Spinal cord (tissue), 10 donors: ENCODE measurements around the gene SUCLG2. TPM values are rescaled to one million over a fixed set of nuclear protein-coding genes. Genes with fewer than 3 reads are reported as not detected.
"Not testable (repeated sequence)": the region's sequence is repeated elsewhere in the genome, so short reads cannot be mapped to it uniquely, and the experiment has no call there.

Experiments
- DNase-seq, 6 donors: peaks; one replicate each; pipeline versions ENCODE4 v3.0.0 to v3.0.0-alpha.2; 2013 to 2015; ENCODE audit warnings: low spot score in 6 of 6, low read depth in 4 of 6
- H3K27ac ChIP-seq: one replicate; pipeline ENCODE4 v1.5.1; 2013; ENCODE audit warnings: low read depth, low read length, control low read depth
- H3K27me3 ChIP-seq: one replicate; pipeline ENCODE4 v1.6.1; 2013; ENCODE audit warnings: low read length; ENCODE audit not compliant: control insufficient read depth, insufficient read depth
- H3K36me3 ChIP-seq: one replicate; pipeline ENCODE4 v1.6.1; 2013; ENCODE audit warnings: low read length; ENCODE audit not compliant: control insufficient read depth, insufficient read depth
- H3K4me1 ChIP-seq: one replicate; pipeline ENCODE4 v1.6.1; 2013; ENCODE audit warnings: low read length; ENCODE audit not compliant: control insufficient read depth, insufficient read depth
- H3K4me3 ChIP-seq: one replicate; pipeline ENCODE4 v1.5.1; 2013; ENCODE audit warnings: low read depth, low read length, control low read depth
- H3K9me3 ChIP-seq: one replicate; pipeline ENCODE4 v1.6.1; 2013; ENCODE audit warnings: low read length; ENCODE audit not compliant: control insufficient read depth, insufficient read depth
- WGBS: methylation state at CpG from one replicate; pipeline ENCODE4 v1.1.5; 2013; ENCODE audit warnings: missing lambda C conversion rate; ENCODE audit not compliant: insufficient coverage; 5-methylcytosine and 5-hydroxymethylcytosine counted together
- polyA plus RNA-seq, 2 donors: library from polyadenylated mRNA; unstranded; fragments of 120-200 nt; gene quantifications; one replicate each; pipeline ENCODE4 v1.2.1, GENCODE V29; 2013; ENCODE audit not compliant: insufficient read length in 2 of 2
- total RNA-seq, 2 donors: library from RNA; depleted of rRNA in 1 of 2; stranded (reverse); fragments of 120-200 nt in 1 of 2; fragments of >200 nt in 1 of 2; gene quantifications; one replicate each; pipeline versions ENCODE4 v1.2.3 to v1.2.4, GENCODE V29; 2013 to 2014
- donor health status: healthy.

Gene SUCLG2
- total and polyA plus RNA-seq, 4 donors: 23.4 to 39.2 (median 26.8) TPM

DNA sequence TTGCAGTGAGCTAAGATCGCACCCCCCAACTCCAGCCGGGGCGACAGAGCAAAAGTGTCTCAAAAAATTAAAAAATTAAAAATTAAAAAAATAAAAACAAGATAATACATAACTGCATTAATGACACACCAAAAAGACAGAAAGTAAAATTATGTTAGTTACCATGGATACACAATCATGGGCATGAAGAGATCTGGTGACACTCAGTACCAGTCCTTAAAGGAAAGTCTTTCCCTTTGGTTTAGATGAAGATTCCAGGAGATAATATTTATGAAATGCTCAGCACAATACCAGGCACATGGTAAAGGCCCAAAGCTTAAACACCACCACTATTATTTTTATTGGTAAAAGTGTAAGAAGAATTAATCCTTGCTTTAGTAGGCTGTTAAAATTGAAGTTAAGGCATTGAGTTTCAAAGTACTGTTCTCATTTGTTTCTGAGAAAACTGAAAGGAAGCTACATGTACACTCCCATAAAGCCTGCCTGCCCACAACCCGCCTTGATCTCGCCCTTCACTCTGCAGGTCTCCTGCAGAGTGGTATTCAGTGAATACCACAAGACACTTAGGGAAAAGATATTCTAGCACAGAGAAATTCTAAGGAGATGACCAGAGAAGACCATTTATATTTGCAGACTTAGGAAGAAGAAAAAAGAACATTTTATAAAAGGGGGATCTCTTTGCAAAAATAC lies 52.3 kb downstream of the SUCLG2 start:
- no peak for DNase-seq
- no peaks in the 10 kb centered on the region for H3K27me3 ChIP-seq
- H3K27ac ChIP-seq: no peak overlapping the region
- no peaks in the 10 kb centered on the region for H3K4me1 ChIP-seq
- H3K36me3 ChIP-seq: no peaks in the 10 kb centered on the region
- WGBS: no CpG with 5 or more reads among the region's 5 CpGs
- H3K9me3 ChIP-seq: no peaks in the 10 kb centered on the region
- H3K4me3 ChIP-seq: no peak overlapping the region

DNA sequence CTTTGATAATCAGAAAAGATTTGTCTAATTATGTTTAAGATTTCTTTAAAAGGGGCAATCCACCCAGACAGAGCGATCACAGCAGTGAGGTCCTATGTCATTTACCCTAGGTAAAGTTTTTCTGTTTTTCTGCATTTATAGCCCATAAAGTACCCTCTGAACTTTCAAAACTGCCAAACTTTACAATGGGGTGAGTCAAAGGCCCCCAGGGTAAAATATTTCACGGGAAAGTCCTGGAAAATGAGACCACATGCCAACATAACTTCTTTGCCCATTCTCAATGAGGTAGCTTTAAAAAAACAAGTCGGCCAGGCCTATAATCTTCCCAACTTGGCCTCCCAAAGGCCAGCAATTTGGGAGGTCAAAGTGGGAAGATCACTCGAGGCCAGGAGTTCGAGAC lies 53.0 kb downstream of the SUCLG2 start:
- Histone ChIP-seq H3K27ac (no peak overlapping the region), H3K4me3 (no peak overlapping the region), H3K9me3 (no peaks in the 10 kb centered on the region), H3K36me3 (no peaks in the 10 kb centered on the region), H3K4me1 (no peaks in the 10 kb centered on the region), H3K27me3 (no peaks in the 10 kb centered on the region)
- no peak for DNase-seq
- 100% methylated on average over 1 of the region's 5 CpGs for WGBS

DNA sequence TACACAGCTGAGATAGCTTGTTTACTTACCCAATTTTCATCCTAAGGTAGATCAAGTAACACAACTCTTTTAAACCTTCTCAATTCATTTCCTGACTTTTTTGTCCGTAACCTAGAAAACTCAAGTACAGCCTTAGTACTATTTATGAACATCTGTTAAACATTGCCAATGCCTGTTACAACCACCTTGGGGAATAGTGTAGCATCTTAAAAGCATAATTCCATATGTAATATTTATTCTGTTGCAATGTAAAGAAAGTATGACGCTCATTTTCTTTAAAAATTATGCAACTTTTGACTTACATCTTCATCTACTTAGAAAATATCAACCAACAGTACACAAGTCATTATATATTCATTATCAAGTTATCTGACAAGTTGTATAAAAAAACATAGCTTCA lies 54.6 kb downstream of the SUCLG2 start:
- H3K9me3 ChIP-seq: no peaks in the 10 kb centered on the region

GRCh38 chr3:67598814-67599556 lies 55.4 kb downstream of the SUCLG2 start:
- Histone ChIP-seq H3K27ac (no peak overlapping the region), H3K4me3 (no peak overlapping the region), H3K9me3 (no peaks in the 10 kb centered on the region), H3K4me1 (no peaks in the 10 kb centered on the region), H3K27me3 (no peaks in the 10 kb centered on the region), H3K36me3 (no peaks in the 10 kb centered on the region)
- DNase-seq: no peak
- WGBS: 100% methylated on average over 4 of the region's 8 CpGs

More for the DNA sequence above, 54.6 kb downstream of the SUCLG2 start:
- no peaks in the 10 kb centered on the region for H3K27me3 ChIP-seq
- no peak overlapping the region for H3K4me3 ChIP-seq
- H3K36me3 ChIP-seq: no peaks in the 10 kb centered on the region
- H3K4me1 ChIP-seq: no peaks in the 10 kb centered on the region
- no peak overlapping the region for H3K27ac ChIP-seq
- no CpG with 5 or more reads among the region's 2 CpGs for WGBS
- DNase-seq: peak in 1 of 6 donors; percentile 6

GRCh38 chr3:67595424-67595823 lies 59.0 kb downstream of the SUCLG2 start:
- DNase-seq: no peak
- WGBS: 100% methylated on average over 3 of the region's 3 CpGs
- H3K9me3 ChIP-seq: no peaks in the 10 kb centered on the region
- no peaks in the 10 kb centered on the region for H3K36me3 ChIP-seq
- H3K4me1 ChIP-seq: no peaks in the 10 kb centered on the region
- H3K4me3 ChIP-seq: no peak overlapping the region
- no peaks in the 10 kb centered on the region for H3K27me3 ChIP-seq
- no peak overlapping the region for H3K27ac ChIP-seq

DNA sequence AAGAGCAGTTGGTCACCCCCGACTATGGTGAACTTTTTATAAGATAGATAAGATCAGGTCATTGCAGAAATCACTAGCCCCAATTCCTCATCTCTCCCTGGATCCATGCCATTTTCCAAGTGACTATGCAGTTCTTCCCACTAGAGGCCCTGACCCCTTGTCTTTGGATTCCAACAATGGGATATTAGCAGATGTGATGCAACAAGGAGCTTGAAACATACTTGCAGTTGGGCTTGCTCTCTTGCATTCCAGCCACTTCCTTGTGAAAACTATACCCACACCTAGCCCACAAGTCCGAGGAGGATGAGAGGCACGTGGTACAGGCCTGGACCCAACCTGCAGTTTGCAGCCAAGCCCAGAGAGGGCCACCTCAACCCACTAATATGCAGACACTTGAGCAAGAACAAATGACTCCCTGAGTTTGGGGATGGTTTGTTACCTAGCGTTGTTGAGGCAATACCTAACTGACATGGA lies 60.6 kb downstream of the SUCLG2 start:
- Histone ChIP-seq H3K4me1 (no peaks in the 10 kb centered on the region), H3K4me3 (no peak overlapping the region), H3K27me3 (no peaks in the 10 kb centered on the region), H3K36me3 (no peaks in the 10 kb centered on the region), H3K27ac (no peak overlapping the region), H3K9me3 (no peaks in the 10 kb centered on the region)
- DNase-seq: no peak
- WGBS: 100% methylated on average over 1 of the region's 4 CpGs

GRCh38 chr3:67592057-67592456 lies 62.4 kb downstream of the SUCLG2 start:
- H3K4me3 ChIP-seq: no peak overlapping the region
- H3K27me3 ChIP-seq: no peaks in the 10 kb centered on the region
- no peaks in the 10 kb centered on the region for H3K9me3 ChIP-seq
- H3K4me1 ChIP-seq: no peaks in the 10 kb centered on the region
- H3K36me3 ChIP-seq: no peaks in the 10 kb centered on the region
- H3K27ac ChIP-seq: no peak overlapping the region
- peak in 1 of 6 donors; percentile 79 for DNase-seq

DNA sequence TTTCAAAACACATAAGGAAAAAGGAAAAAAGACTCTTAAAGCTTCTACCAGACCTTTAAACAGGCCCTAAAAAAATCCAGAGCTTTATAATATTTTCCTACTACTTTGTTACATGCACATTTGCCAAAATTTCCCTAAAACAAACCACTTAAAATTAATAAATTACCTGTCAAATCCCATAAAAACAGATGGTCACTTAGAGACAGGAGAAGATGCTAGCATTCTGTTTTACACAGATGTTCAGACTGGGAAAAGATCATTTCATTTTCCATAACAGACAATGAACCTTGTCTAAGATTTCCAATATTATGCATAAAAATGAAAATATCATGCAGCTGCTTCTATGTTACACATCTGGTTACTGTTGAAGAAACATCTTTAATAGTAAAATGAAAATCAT lies 66.6 kb downstream of the SUCLG2 start:
- no peak overlapping the region for H3K4me3 ChIP-seq
- no peaks in the 10 kb centered on the region for H3K27me3 ChIP-seq
- H3K9me3 ChIP-seq: no peaks in the 10 kb centered on the region
- DNase-seq: peak in 1 of 6 donors; percentile 48
- H3K27ac ChIP-seq: no peak overlapping the region
- H3K4me1 ChIP-seq: no peaks in the 10 kb centered on the region
- no peaks in the 10 kb centered on the region for H3K36me3 ChIP-seq

- no peaks in the 10 kb centered on the region for H3K4me1 ChIP-seq
- H3K4me3 ChIP-seq: no peak overlapping the region
- no peaks in the 10 kb centered on the region for H3K36me3 ChIP-seq
- H3K27me3 ChIP-seq: no peaks in the 10 kb centered on the region
- peak in 2 of 6 donors; percentile 38 to 44 for DNase-seq
- no peaks in the 10 kb centered on the region for H3K9me3 ChIP-seq
- whole genome bisulfite sequencing: 70% methylated on average over 2 of the region's 4 CpGs
- no peak overlapping the region for H3K27ac ChIP-seq
These were observed 67.1 kb downstream of the SUCLG2 start for GRCh38 chr3:67587301-67587700.

DNA sequence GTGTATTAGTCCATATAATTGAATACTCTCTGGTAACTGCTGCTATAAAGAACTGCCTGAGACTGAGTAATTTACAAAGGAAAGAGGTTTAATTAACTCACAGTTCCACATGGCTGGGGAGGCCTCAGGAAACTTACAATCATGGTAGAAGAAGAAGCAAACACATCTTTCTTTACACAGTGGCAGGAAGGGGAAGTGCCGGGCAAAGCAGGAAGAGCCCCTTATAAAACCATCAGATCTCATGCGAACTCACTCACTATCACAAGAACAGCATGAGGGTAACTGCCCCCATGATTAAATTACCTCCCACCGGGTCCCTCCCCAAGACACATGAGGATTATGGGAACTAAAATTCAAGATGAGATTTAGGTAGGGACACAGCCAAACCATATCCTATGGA lies 69.8 kb downstream of the SUCLG2 start:
- H3K27me3 ChIP-seq, H3K9me3 ChIP-seq, H3K4me1 ChIP-seq, H3K27ac ChIP-seq, H3K36me3 ChIP-seq, DNase-seq, H3K4me3 ChIP-seq: not testable (repeated sequence)
- WGBS: no CpG with 5 or more reads among the region's 3 CpGs
